ENCODE data around the gene CPT1B. TPM values are rescaled to one million over a fixed set of nuclear protein-coding genes. Genes with fewer than 3 reads are reported as not detected.

The CPT1B gene
- total and polyA plus RNA-seq, 10 of the 15 experiments (the other 5 are each of a cell fraction or from before 2014, with no cell fraction given): 3.5 to 54.0 (median 21.7) TPM

DNA sequence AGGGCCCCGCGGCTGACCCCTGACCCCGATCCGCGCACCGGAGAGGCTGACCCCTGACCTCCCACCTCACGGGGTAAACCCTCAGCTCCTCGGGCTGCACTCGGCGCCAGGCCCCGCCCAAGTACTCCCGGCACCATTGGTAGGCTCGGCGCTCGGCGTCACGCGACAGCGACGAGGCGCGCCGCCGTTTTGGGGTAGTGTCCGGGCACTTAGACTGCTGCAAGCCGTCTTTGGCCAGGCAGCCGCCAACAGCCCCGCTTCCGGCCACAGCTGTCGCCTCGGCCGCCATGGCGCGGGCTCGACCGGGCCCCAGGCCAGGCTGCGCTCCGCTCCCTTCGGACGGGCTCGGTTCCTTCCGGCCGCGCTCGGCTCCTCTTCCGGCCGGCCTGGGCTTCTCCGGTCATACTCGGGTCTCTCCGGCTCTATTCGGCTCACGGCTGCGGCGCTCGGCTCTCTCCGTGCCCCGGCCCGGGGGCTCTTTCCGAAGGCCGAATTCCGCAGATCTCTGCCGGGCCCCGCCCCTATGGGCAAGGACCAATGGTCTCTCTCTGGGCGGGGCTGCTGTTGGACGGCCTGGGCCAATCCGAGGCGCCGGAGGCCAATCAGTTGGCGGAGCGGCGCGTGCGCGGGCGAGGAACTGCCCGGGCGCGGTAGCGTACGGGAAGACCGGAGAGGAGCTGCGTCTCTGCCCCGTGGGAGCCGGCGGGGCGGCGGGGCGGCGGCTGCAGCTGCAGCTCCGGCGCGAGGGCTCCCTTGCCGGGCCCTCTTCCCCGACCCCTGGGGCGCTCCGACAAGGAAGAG, 4.5 kb upstream of the CPT1B start, which contains the start of gene CHKB:
CHKB (minus strand) TSS at position 357 of the 801 bp plus-strand sequence; CDS start at position 289, 68 bp downstream.
- Histone ChIP-seq H3K9me3 (replicated peaks; ENCODE audit: control insufficient read depth, insufficient read depth, low read length) (no peaks in the 10 kb centered on the region), H3K9ac (ENCODE audit: control insufficient read depth, insufficient read depth, low read length) (peak within 1 kb of the TSS; percentile 82), H4K20me1 (ENCODE audit: control insufficient read depth, insufficient read depth) (no peaks in the 10 kb centered on the region), H2AFZ (ENCODE audit: control insufficient read depth, low read depth, low read length) (peak within 1 kb of the TSS; percentile 81), H3K79me2 (ENCODE audit: control insufficient read depth, insufficient read depth, low read length) (peaks cover 20% of the 10 kb centered on the region), H3K36me3 (ENCODE audit: control insufficient read depth in 2 of 2, insufficient read depth in 2 of 2, low read length in 1 of 2) (peaks cover 4 to 6% of the 10 kb centered on the region in 2 experiments; a peak in 3 of 4 replicates), H3K27me3 (replicated peaks in 1 of 2; ENCODE audit: control insufficient read depth in 2 of 2, insufficient read depth in 2 of 2, low read length in 1 of 2) (no peaks in the 10 kb centered on the region), H3K4me1 (ENCODE audit: control insufficient read depth, insufficient read depth, low read length) (peaks cover 15% of the 10 kb centered on the region), H3K4me2 (ENCODE audit: control insufficient read depth, insufficient read depth) (peak within 1 kb of the TSS; percentile 88), H3K4me3 (peak within 1 kb of the TSS; percentile 90), H3K27ac (ENCODE audit: control insufficient read depth, insufficient read depth) (peak within 1 kb of the TSS; percentile 94)
- DNase-seq (ENCODE audit: low read depth, low spot score): peak; percentile 80
- peak; percentile 94 for FAIRE-seq
- BruUV-seq (replicated peaks): no TSS peak
- peak; percentile 97 for ATAC-seq
- in situ Hi-C loops (cut with MboI): no loop called here
- under 1% methylated on average over 68 of the region's 96 CpGs for WGBS (ENCODE audit: insufficient coverage, insufficient replicate concordance, low lambda C conversion rate, missing lambda C conversion rate)
- intact Hi-C loops (cut with micrococcal nuclease; ENCODE audit: unreplicated experiment): loop anchor here (1.0 to 5.0 kb wide), 2 partner anchors 43 to 55 kb away; partner anchors contain the start of gene SCO2
- ChIA-PET POLR2A (interaction anchor here (0.5 to 2.6 kb wide), 11 partner anchors 13 to 75 kb away, joined by 3 to 7 read pairs (median 3); partner anchors contain the start of genes ARSA, LMF2, NCAPH2 and SCO2), RAD21 (ENCODE audit: unreplicated experiment) (interaction anchor here (1.6 to 2.8 kb wide), 3 partner anchors 13 to 57 kb away, joined by 3 to 16 read pairs (median 7); partner anchors contain the start of gene SCO2), SMC1A (ENCODE audit: uncharacterized antibody, unreplicated experiment) (interaction anchor here (1.6 to 2.5 kb wide), 2 partner anchors 38 to 57 kb away, joined by 4 to 8 read pairs; partner anchors contain the start of gene SCO2), CTCF (interaction anchor here (1.0 to 3.0 kb wide), 2 partner anchors 19 to 183 kb away, joined by 3 to 13 read pairs; partner anchors contain the start of gene SYCE3)
- peak; percentile 44; the same call in 1 of the 2 replicates for TF ChIP-seq RB1 (IDR thresholded peaks at IDR 0.05; ENCODE audit: borderline replicate concordance)
- peak; percentile 86 for TF ChIP-seq POLR2A (IDR thresholded peaks at IDR 0.05; ENCODE audit: low read depth, low read length)
- TF ChIP-seq RFX5 (IDR thresholded peaks at IDR 0.05; ENCODE audit: low read depth, low read length): peak; percentile 70
- TF ChIP-seq, protein P1, sequence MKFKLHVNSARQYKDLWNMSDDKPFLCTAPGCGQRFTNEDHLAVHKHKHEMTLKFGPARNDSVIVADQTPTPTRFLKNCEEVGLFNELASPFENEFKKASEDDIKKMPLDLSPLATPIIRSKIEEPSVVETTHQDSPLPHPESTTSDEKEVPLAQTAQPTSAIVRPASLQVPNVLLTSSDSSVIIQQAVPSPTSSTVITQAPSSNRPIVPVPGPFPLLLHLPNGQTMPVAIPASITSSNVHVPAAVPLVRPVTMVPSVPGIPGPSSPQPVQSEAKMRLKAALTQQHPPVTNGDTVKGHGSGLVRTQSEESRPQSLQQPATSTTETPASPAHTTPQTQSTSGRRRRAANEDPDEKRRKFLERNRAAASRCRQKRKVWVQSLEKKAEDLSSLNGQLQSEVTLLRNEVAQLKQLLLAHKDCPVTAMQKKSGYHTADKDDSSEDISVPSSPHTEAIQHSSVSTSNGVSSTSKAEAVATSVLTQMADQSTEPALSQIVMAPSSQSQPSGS (IDR thresholded peaks at IDR 0.05; ENCODE audit: low read length): no peak
- no peak for TF ChIP-seq CHD4 (IDR thresholded peaks at IDR 0.05)
- peak; percentile 67; the same call in 1 of the 2 replicates for TF ChIP-seq TAF1 (IDR thresholded peaks at IDR 0.05; ENCODE audit: borderline replicate concordance, low read depth, low read length)
- no peak for TF ChIP-seq JUNB (IDR thresholded peaks at IDR 0.05)
- TF ChIP-seq GATAD2B (conservative IDR thresholded peaks at IDR 0.05; ENCODE audit: low read depth): peak; percentile 63
- TF ChIP-seq SRF (IDR thresholded peaks at IDR 0.05; ENCODE audit: low read depth in 2 of 2, low read length in 2 of 2): 0 out of 4 replicates have a peak, but pooled peaks have one; percentile 7 to 57
- TF ChIP-seq MTA2 (IDR thresholded peaks at IDR 0.05; ENCODE audit: low read depth): no peak
- TF ChIP-seq, protein P2, sequence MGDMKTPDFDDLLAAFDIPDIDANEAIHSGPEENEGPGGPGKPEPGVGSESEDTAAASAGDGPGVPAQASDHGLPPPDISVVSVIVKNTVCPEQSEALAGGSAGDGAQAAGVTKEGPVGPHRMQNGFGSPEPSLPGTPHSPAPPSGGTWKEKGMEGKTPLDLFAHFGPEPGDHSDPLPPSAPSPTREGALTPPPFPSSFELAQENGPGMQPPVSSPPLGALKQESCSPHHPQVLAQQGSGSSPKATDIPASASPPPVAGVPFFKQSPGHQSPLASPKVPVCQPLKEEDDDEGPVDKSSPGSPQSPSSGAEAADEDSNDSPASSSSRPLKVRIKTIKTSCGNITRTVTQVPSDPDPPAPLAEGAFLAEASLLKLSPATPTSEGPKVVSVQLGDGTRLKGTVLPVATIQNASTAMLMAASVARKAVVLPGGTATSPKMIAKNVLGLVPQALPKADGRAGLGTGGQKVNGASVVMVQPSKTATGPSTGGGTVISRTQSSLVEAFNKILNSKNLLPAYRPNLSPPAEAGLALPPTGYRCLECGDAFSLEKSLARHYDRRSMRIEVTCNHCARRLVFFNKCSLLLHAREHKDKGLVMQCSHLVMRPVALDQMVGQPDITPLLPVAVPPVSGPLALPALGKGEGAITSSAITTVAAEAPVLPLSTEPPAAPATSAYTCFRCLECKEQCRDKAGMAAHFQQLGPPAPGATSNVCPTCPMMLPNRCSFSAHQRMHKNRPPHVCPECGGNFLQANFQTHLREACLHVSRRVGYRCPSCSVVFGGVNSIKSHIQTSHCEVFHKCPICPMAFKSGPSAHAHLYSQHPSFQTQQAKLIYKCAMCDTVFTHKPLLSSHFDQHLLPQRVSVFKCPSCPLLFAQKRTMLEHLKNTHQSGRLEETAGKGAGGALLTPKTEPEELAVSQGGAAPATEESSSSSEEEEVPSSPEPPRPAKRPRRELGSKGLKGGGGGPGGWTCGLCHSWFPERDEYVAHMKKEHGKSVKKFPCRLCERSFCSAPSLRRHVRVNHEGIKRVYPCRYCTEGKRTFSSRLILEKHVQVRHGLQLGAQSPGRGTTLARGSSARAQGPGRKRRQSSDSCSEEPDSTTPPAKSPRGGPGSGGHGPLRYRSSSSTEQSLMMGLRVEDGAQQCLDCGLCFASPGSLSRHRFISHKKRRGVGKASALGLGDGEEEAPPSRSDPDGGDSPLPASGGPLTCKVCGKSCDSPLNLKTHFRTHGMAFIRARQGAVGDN (IDR thresholded peaks at IDR 0.05): peak; percentile 74
- no peak for TF ChIP-seq BMI1 (IDR thresholded peaks at IDR 0.05; ENCODE audit: borderline replicate concordance)
- peak; percentile 83 for TF ChIP-seq BACH1 (IDR thresholded peaks at IDR 0.05; ENCODE audit: borderline replicate concordance)
- peak; percentile 48; the same call in 1 of the 2 replicates for TF ChIP-seq HDGF (IDR thresholded peaks at IDR 0.05)
- TF ChIP-seq CEBPZ (IDR thresholded peaks at IDR 0.05; ENCODE audit: low read depth, low read length): no peak
